ENCODE measurements around the gene CCDC60.

The CCDC60 gene

DNA sequence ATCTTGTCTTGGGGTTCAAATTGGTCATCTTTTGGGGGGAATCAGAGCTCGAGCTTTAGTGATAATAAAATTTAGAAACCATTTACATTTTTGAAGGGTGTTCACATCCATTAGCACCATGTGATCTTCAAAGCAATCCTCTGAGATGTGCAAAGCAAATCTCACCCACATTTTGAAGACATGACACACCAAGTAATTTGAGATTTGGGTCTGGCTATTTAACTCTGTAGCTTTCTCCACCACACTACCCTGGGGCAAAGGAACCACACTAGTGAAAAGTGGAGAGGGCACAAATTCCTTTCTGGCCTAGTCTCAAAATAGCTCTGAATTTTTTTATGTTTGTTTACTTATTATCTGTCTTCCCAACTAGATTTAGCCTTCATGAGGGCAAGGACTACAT is 212.5 kb downstream of the CCDC60 start:
- no peak overlapping the region for H3K27ac ChIP-seq
- TF ChIP-seq, protein P1, sequence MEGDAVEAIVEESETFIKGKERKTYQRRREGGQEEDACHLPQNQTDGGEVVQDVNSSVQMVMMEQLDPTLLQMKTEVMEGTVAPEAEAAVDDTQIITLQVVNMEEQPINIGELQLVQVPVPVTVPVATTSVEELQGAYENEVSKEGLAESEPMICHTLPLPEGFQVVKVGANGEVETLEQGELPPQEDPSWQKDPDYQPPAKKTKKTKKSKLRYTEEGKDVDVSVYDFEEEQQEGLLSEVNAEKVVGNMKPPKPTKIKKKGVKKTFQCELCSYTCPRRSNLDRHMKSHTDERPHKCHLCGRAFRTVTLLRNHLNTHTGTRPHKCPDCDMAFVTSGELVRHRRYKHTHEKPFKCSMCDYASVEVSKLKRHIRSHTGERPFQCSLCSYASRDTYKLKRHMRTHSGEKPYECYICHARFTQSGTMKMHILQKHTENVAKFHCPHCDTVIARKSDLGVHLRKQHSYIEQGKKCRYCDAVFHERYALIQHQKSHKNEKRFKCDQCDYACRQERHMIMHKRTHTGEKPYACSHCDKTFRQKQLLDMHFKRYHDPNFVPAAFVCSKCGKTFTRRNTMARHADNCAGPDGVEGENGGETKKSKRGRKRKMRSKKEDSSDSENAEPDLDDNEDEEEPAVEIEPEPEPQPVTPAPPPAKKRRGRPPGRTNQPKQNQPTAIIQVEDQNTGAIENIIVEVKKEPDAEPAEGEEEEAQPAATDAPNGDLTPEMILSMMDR (IDR thresholded peaks at IDR 0.05): no peak
- H3K4me1 ChIP-seq (ENCODE audit: control insufficient read depth in 1 of 2, insufficient read depth in 1 of 2, low read depth in 1 of 2, low read length in 1 of 2): no peaks in the 10 kb centered on the region

DNA sequence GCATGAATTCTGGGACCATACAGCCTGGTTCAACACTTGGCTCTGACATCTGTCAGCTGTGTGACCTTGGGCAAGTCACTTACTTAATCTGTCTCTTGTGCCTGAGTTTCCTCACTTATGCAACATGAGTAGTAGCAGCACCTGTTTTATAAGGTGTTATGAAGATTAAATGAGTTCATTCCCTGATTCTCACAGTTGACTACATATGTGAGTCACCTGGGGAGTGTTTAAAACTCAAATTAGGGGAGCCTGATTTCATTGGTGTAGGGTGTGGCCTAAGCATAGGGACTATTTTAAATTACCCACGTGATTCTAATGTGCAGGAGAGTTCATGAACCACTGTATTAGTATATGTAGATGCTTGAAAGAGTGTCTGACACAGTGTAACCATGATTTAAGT is 222.3 kb downstream of the CCDC60 start:
- Histone ChIP-seq H3K4me3 (ENCODE audit: low read depth in 1 of 2, low read length in 1 of 2) (no peak overlapping the region), H3K36me3 (no peaks in the 10 kb centered on the region), H3K27me3 (no peaks in the 10 kb centered on the region), H3K4me1 (ENCODE audit: control insufficient read depth in 1 of 2, insufficient read depth in 1 of 2, low read depth in 1 of 2, low read length in 1 of 2) (no peaks in the 10 kb centered on the region), H3K27ac (no peak overlapping the region), H3K9me3 (no peaks in the 10 kb centered on the region)
- TF ChIP-seq, protein P1 (IDR thresholded peaks at IDR 0.05): no peak

More for the DNA sequence above, 212.5 kb downstream of the CCDC60 start:
- Histone ChIP-seq H3K36me3 (no peaks in the 10 kb centered on the region), H3K27me3 (no peaks in the 10 kb centered on the region), H3K4me3 (ENCODE audit: low read depth in 1 of 2, low read length in 1 of 2) (no peak overlapping the region), H3K9me3 (no peaks in the 10 kb centered on the region)

DNA sequence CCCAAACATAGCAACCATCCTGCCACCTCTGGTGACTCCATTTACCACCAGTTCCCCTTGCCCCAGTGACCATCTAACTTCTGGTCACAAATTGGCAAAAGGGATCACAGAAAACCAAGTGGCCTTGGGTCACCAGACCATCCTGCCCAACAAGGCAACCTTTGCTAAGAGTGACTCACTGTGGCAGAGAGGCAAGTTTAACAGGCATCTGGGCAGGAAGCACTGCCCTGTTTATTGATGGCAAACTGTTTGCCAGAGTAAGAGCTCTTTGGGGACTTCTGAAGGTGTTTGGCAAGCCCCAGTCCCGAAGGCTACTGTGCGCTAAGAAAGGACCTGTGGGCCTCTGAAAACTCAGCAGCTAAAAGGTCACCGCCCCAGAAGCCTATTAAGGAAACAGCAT is 230.9 kb downstream of the CCDC60 start:
- H3K27ac ChIP-seq: no peak overlapping the region
- H3K4me3 ChIP-seq (ENCODE audit: low read depth in 1 of 2, low read length in 1 of 2): no peak overlapping the region
- no peaks in the 10 kb centered on the region for H3K27me3 ChIP-seq
- H3K36me3 ChIP-seq: no peaks in the 10 kb centered on the region
- TF ChIP-seq, protein P1 (IDR thresholded peaks at IDR 0.05): no peak
- H3K9me3 ChIP-seq: no peaks in the 10 kb centered on the region
- H3K4me1 ChIP-seq (ENCODE audit: control insufficient read depth in 1 of 2, insufficient read depth in 1 of 2, low read depth in 1 of 2, low read length in 1 of 2): no peaks in the 10 kb centered on the region

DNA sequence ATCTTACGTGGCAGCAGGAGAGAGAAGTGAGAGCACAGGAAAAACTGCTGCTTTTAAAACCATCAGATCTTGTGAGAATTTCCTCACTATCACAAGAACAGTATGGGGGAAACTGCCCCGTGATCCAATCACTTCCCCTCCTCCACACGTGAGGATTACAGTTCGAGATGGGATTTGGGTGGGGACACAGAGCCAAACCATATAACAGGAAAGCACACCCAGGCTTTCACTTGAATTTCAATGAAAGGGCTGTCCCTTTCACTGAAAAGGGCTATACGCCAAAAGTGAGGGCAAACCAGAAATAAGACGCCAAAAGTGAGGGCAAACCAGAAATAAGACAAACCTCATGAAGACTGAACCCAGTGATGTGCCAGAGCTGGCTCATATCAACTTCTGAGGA is 236.2 kb downstream of the CCDC60 start:
- H3K27me3 ChIP-seq: no peaks in the 10 kb centered on the region
- H3K9me3 ChIP-seq: no peaks in the 10 kb centered on the region
- no peak overlapping the region for H3K4me3 ChIP-seq (ENCODE audit: low read depth in 1 of 2, low read length in 1 of 2)
- TF ChIP-seq, protein P1 (IDR thresholded peaks at IDR 0.05): no peak
- H3K36me3 ChIP-seq: no peaks in the 10 kb centered on the region
- no peaks in the 10 kb centered on the region for H3K4me1 ChIP-seq (ENCODE audit: control insufficient read depth in 1 of 2, insufficient read depth in 1 of 2, low read depth in 1 of 2, low read length in 1 of 2)
- no peak overlapping the region for H3K27ac ChIP-seq

DNA sequence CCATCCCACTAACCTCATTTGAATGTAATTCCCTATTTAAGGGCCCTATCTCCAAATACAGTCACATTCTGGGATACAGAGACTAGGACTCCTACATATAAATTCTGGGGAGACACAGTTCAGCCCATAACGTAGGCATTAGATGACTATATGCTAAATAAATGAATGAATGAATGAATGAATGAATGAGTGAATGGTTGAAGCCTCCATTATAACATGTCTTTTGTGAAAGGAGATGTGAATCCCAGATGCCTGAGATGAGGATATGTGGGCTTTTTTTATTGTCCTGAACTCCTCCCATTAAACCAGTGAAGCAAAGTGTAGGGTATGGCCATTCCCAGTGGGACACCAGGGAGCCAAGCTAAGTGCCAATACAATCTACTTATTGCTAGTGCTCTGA is 238.6 kb downstream of the CCDC60 start:
- Histone ChIP-seq H3K36me3 (no peaks in the 10 kb centered on the region), H3K27ac (no peak overlapping the region), H3K9me3 (no peaks in the 10 kb centered on the region), H3K27me3 (no peaks in the 10 kb centered on the region), H3K4me3 (ENCODE audit: low read depth in 1 of 2, low read length in 1 of 2) (no peak overlapping the region), H3K4me1 (ENCODE audit: control insufficient read depth in 1 of 2, insufficient read depth in 1 of 2, low read depth in 1 of 2, low read length in 1 of 2) (no peaks in the 10 kb centered on the region)
- TF ChIP-seq, protein P1 (IDR thresholded peaks at IDR 0.05): no peak

DNA sequence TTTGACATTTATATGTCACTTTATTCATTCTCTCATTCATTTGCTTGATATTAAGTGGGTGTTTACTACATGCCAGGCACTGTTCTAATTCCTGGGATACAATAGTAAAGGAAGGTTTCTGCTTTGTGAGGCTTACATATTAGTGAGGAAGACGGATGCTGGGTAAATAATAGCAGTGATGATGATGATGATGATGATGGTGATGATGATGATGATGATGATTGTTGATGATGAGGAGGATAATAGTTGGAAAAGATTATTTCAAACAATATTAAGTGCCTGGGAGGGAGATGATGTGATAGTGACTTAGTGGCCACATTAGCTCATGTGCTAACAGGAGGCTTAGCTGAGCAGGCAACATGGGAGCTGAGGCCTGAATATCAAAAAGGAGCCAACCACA is 239.7 kb downstream of the CCDC60 start:
- H3K36me3 ChIP-seq: no peaks in the 10 kb centered on the region
- H3K4me3 ChIP-seq (ENCODE audit: low read depth in 1 of 2, low read length in 1 of 2): no peak overlapping the region
- no peaks in the 10 kb centered on the region for H3K9me3 ChIP-seq
- H3K4me1 ChIP-seq (ENCODE audit: control insufficient read depth in 1 of 2, insufficient read depth in 1 of 2, low read depth in 1 of 2, low read length in 1 of 2): no peaks in the 10 kb centered on the region
- H3K27ac ChIP-seq: no peak overlapping the region
- no peaks in the 10 kb centered on the region for H3K27me3 ChIP-seq
- TF ChIP-seq, protein P1 (IDR thresholded peaks at IDR 0.05): no peak
